ENCODE results near the gene AGPS.

The AGPS gene

GRCh38 chr2:177476897-177477296 lies 84.3 kb downstream of the AGPS start:
- H3K4me1 ChIP-seq (ENCODE audit: low read length), result no peaks in the 10 kb centered on the region
- H3K27ac ChIP-seq (ENCODE audit: low read length), result no peak overlapping the region
- no peak overlapping the region for H2AFZ ChIP-seq (ENCODE audit: low read depth, low read length)
- H3K27me3 ChIP-seq (ENCODE audit: low read depth, low read length), result no peaks in the 10 kb centered on the region
- H3K9me3 ChIP-seq (ENCODE audit: insufficient read depth, low read length), result 0 out of 2 replicates have a peak, but pooled peaks cover 5% of the 10 kb centered on the region
- no peak overlapping the region for H3K4me2 ChIP-seq (ENCODE audit: low read length)
- H3K4me3 ChIP-seq (ENCODE audit: low read length), result no peak overlapping the region
- TF ChIP-seq EZH2phosphoT487 (IDR thresholded peaks at IDR 0.05; ENCODE audit: low read depth), result no peak
- TF ChIP-seq, protein P1, sequence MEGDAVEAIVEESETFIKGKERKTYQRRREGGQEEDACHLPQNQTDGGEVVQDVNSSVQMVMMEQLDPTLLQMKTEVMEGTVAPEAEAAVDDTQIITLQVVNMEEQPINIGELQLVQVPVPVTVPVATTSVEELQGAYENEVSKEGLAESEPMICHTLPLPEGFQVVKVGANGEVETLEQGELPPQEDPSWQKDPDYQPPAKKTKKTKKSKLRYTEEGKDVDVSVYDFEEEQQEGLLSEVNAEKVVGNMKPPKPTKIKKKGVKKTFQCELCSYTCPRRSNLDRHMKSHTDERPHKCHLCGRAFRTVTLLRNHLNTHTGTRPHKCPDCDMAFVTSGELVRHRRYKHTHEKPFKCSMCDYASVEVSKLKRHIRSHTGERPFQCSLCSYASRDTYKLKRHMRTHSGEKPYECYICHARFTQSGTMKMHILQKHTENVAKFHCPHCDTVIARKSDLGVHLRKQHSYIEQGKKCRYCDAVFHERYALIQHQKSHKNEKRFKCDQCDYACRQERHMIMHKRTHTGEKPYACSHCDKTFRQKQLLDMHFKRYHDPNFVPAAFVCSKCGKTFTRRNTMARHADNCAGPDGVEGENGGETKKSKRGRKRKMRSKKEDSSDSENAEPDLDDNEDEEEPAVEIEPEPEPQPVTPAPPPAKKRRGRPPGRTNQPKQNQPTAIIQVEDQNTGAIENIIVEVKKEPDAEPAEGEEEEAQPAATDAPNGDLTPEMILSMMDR (IDR thresholded peaks at IDR 0.05; ENCODE audit: low read depth, low read length), result no peak
- H3K9ac ChIP-seq (ENCODE audit: low read length), result no peak overlapping the region
- H3K79me2 ChIP-seq (ENCODE audit: low read length), result no peaks in the 10 kb centered on the region
- no peaks in the 10 kb centered on the region for H4K20me1 ChIP-seq (ENCODE audit: insufficient read depth, low read length)
- H3K36me3 ChIP-seq (replicated peaks; ENCODE audit: low read depth, low read length), result peaks cover 23% of the 10 kb centered on the region

DNA sequence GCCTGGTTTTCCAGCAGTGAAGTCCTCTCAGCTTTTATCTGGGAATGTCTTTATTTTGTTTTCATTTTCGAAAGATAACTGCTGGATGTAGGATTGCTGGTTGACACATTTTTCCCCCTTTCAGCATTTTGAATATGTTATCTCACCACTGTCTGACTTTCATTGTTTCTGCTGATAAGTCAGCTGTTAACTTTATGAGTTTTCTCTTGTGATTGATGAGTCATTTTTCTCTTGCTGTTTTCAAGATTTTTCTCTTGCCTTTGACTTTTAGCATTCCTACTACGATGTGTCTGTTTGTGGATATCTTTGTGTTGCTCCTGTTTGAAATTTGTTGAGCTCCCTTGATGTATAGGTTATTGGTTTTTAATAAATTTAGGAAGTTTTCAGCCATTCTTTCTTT lies 85.5 kb downstream of the AGPS start:
- H3K4me1 ChIP-seq (ENCODE audit: low read length), result no peaks in the 10 kb centered on the region
- H4K20me1 ChIP-seq (ENCODE audit: insufficient read depth, low read length), result no peaks in the 10 kb centered on the region
- H3K27me3 ChIP-seq (ENCODE audit: low read depth, low read length), result no peaks in the 10 kb centered on the region
- H3K36me3 ChIP-seq (replicated peaks; ENCODE audit: low read depth, low read length), result peaks cover 17% of the 10 kb centered on the region
- no peak overlapping the region for H3K4me2 ChIP-seq (ENCODE audit: low read length)
- TF ChIP-seq, protein P1 (IDR thresholded peaks at IDR 0.05; ENCODE audit: low read depth, low read length), result no peak
- TF ChIP-seq EZH2phosphoT487 (IDR thresholded peaks at IDR 0.05; ENCODE audit: low read depth), result no peak
- no peak overlapping the region for H3K27ac ChIP-seq (ENCODE audit: low read length)
- no peak overlapping the region for H2AFZ ChIP-seq (ENCODE audit: low read depth, low read length)
- no peaks in the 10 kb centered on the region for H3K79me2 ChIP-seq (ENCODE audit: low read length)
- H3K4me3 ChIP-seq (ENCODE audit: low read length), result no peak overlapping the region
- H3K9me3 ChIP-seq (ENCODE audit: insufficient read depth, low read length), result no peaks in the 10 kb centered on the region
- H3K9ac ChIP-seq (ENCODE audit: low read length), result no peak overlapping the region

DNA sequence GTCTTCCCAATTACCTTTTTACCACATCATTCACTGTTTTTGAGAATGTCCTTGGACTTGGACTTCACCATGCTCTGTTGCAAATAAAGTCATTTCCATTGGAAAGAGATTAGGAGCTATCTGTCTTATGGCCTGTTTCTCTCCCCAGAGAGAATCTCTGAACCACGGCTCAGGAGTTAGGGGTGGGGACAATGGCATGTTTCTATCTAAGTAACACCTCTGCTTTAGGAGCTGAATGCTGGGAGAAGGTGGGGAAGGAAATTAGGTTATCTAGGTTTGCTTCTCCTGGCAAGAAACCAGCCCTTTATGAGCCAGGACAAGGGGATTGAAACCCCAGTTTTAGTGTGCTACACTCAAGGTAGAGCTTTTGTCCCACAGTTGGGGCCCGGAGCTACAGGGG lies 86.3 kb downstream of the AGPS start:
- Histone ChIP-seq H3K79me2 (ENCODE audit: low read length) (no peaks in the 10 kb centered on the region), H3K36me3 (replicated peaks; ENCODE audit: low read depth, low read length) (peaks cover 17% of the 10 kb centered on the region), H3K4me1 (ENCODE audit: low read length) (no peaks in the 10 kb centered on the region), H4K20me1 (ENCODE audit: insufficient read depth, low read length) (no peaks in the 10 kb centered on the region), H3K27ac (ENCODE audit: low read length) (no peak overlapping the region), H3K4me2 (ENCODE audit: low read length) (no peak overlapping the region), H2AFZ (ENCODE audit: low read depth, low read length) (no peak overlapping the region), H3K4me3 (ENCODE audit: low read length) (no peak overlapping the region), H3K9ac (ENCODE audit: low read length) (no peak overlapping the region), H3K9me3 (ENCODE audit: insufficient read depth, low read length) (no peaks in the 10 kb centered on the region), H3K27me3 (ENCODE audit: low read depth, low read length) (no peaks in the 10 kb centered on the region)
- no peak for TF ChIP-seq EZH2phosphoT487 (IDR thresholded peaks at IDR 0.05; ENCODE audit: low read depth)
- TF ChIP-seq, protein P1 (IDR thresholded peaks at IDR 0.05; ENCODE audit: low read depth, low read length), result no peak

- no peak overlapping the region for H3K4me2 ChIP-seq (ENCODE audit: low read length)
- no peaks in the 10 kb centered on the region for H3K4me1 ChIP-seq (ENCODE audit: low read length)
- H3K27me3 ChIP-seq (ENCODE audit: low read depth, low read length), result no peaks in the 10 kb centered on the region
- no peaks in the 10 kb centered on the region for H3K9me3 ChIP-seq (ENCODE audit: insufficient read depth, low read length)
- no peaks in the 10 kb centered on the region for H3K79me2 ChIP-seq (ENCODE audit: low read length)
- TF ChIP-seq, protein P1 (IDR thresholded peaks at IDR 0.05; ENCODE audit: low read depth, low read length), result no peak
- TF ChIP-seq EZH2phosphoT487 (IDR thresholded peaks at IDR 0.05; ENCODE audit: low read depth), result no peak
- no peak overlapping the region for H3K27ac ChIP-seq (ENCODE audit: low read length)
- H3K9ac ChIP-seq (ENCODE audit: low read length), result no peak overlapping the region
- peaks cover 17% of the 10 kb centered on the region for H3K36me3 ChIP-seq (replicated peaks; ENCODE audit: low read depth, low read length)
- H2AFZ ChIP-seq (ENCODE audit: low read depth, low read length), result no peak overlapping the region
- no peak overlapping the region for H3K4me3 ChIP-seq (ENCODE audit: low read length)
- no peaks in the 10 kb centered on the region for H4K20me1 ChIP-seq (ENCODE audit: insufficient read depth, low read length)
Measured at GRCh38 chr2:177482195-177482594, 89.6 kb downstream of the AGPS start.

Data from OCI-LY3 (cell line).